Activated CD4-positive, alpha-beta T cell treated with anti-CD3 and anti-CD28 coated beads for 36 hours (primary cell): Measurements from ENCODE around the gene KLHL25. TPM values are rescaled to one million over a fixed set of nuclear protein-coding genes. Genes with fewer than 3 reads are reported as not detected.

Source experiments
- ATAC-seq: fragments of 200-7000 bp; cut with Tn5 transposase; one replicate; pipeline ENCODE4 v1.10.0; 2021; ENCODE audit warnings: mild to moderate bottlenecking, moderate library complexity
- CTCF ChIA-PET: fragments of 350-600 bp; sonication (Branson Sonifier 250); formaldehyde crosslinking; loops from one replicate; lab custom pipeline; 2021; ENCODE audit warnings: antibody characterized with exemption; lab: Charles Lee
- POLR2A ChIA-PET: fragments of 350-600 bp; sonication (Branson Sonifier 250); formaldehyde crosslinking; loops from one replicate; lab custom pipeline; 2021; ENCODE audit warnings: antibody characterized with exemption, inconsistent platforms; lab: Charles Lee
- DNase-seq: peaks from one replicate; pipeline ENCODE4 v3.0.0-alpha.2; 2020
- H3K27ac Mint-ChIP-seq: one replicate; pipeline ENCODE4 v1.8.0; 2021; ENCODE audit warnings: mixed read lengths
- H3K27me3 Mint-ChIP-seq: one replicate; pipeline ENCODE4 v1.8.0; 2021; ENCODE audit warnings: mixed read lengths
- H3K36me3 Mint-ChIP-seq: one replicate; pipeline ENCODE4 v1.8.0; 2021; ENCODE audit warnings: low read depth, mixed read lengths
- H3K4me1 Mint-ChIP-seq: one replicate; pipeline ENCODE4 v1.8.0; 2021; ENCODE audit warnings: mixed read lengths
- H3K4me3 Mint-ChIP-seq: one replicate; pipeline ENCODE4 v1.8.0; 2021; ENCODE audit warnings: mild to moderate bottlenecking, moderate library complexity, mixed read lengths
- H3K9me3 Mint-ChIP-seq: one replicate; pipeline ENCODE4 v1.8.0; 2021; ENCODE audit warnings: low read depth, mixed read lengths
- intact Hi-C, 2 experiments: fragments of 100-400 bp; cut with DNase I in 1 of 2; cut with micrococcal nuclease in 1 of 2; formaldehyde crosslinking; loops; one replicate each; pipeline versions ENCODE4 v1.14.2 to v1.15.1; 2022 to 2024; cut with DNase I, micrococcal nuclease
- total RNA-seq, 2 experiments: library from RNA; stranded (reverse); gene quantifications; one replicate each; pipeline ENCODE4 v1.2.3, GENCODE V29; 2021

KLHL25 gene
- total RNA-seq, 2 experiments from 2014 or later: 4.9 to 5.2 TPM

DNA sequence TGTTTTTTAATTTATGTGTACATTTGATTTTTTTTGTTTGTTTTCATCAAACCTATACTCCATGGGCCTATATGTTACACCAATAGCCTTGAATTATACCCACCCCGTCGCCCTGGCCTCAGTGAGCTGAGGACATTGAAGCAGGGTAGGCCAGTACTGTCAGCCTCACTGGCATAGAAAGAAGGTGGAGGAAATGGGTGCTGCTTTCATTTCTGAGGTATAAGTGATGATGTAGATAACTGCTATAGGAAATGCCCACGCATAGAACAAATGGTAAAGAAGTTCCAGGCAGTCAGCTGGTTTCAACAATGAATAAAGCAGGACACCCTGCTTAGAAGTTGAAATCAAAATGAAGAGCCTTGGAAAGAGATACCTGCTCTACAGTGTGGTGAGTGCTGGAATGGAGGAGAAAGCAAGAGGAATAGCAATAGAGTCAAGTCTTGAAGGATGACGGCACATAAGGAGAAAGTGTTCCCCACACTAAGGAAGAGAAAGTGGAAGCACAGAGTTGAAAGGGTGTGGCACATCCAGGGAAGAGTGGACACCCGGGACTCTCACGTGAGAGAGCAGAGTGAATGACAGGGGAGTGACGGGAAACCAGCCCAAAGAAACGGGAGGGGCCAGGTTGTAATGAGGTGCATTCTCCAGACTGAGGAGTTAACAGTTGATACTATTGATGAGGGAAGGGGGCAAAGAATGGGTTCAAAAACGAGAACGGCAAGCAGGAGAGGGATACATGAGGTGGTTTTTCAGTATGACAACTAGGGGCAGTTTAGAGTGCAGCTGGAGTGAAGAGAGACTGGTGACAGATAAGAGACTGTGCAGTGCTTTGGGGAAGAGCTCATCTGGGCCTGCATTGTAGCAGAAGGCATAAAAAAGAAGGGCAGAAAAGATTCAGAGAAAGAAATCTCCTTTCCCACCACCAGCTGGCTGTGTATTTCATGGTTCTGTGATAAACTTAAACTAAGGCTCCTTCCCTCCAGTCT, 70.5 kb downstream of the KLHL25 start:
- Mint-ChIP-seq H3K9me3 (no peaks in the 10 kb centered on the region), H3K27me3 (no peaks in the 10 kb centered on the region), H3K4me1 (peaks cover 68% of the 10 kb centered on the region), H3K36me3 (peaks cover 72% of the 10 kb centered on the region), H3K27ac (peak overlapping the region; percentile 98), H3K4me3 (peak overlapping the region; percentile 50)
- CTCF ChIA-PET: interaction anchor here (0.7 to 3.2 kb wide), 12 partner anchors 8 to 232 kb away, joined by 3 to 15 read pairs (median 4); no protein-coding TSS in a partner anchor
- ATAC-seq (peak; percentile 82), DNase-seq (peak; percentile 45)
- intact Hi-C loops: loop anchor here (1.0 to 10.0 kb wide), 8 partner anchors 14 to 429 kb away; partner anchors contain the start of gene KLHL25 (in 1 of the 2)
- POLR2A ChIA-PET: interaction anchor here (0.5 to 1.9 kb wide), 7 partner anchors 12 to 117 kb away, joined by 3 to 9 read pairs (median 4); no protein-coding TSS in a partner anchor

DNA sequence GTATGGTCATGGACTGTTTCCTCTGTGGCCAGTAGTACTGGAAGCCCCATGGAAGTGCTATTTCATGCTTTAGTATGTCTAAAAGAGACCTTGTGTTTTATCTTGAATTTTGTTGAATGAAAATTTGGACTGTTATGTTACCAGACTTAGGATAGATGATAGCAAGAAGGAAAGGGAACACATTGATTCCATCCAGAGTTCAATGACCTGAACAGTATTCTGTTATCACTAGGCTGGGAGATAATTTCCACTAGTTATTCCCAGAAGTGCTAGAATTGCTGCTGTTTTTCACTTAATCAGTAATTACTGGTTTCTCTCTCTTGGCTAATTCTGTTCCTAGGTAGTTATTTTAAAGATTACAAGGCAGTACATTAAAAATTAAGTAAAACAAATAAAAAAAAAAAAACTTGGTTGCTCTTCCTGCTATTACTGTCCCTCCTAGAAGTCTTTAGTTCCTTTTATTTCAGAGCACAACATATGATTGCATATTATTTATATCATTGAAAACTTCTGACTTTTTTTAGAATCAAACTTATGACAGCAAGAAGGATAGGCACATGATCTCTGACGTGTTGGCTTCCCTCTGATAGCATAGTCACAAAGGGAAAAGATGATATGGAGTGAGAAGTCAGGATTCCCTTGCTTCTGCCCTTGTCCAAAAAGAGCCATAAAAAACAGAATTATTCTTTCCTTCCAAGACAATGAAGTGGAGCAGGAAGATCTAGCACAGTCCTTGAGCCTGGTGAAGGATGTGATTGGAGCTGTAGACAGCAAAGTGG, 72.2 kb downstream of the KLHL25 start:
- no peak for DNase-seq
- no peak overlapping the region for H3K4me3 Mint-ChIP-seq

GRCh38 chr15:85718981-85719380, 75.7 kb downstream of the KLHL25 start:
- Mint-ChIP-seq H3K4me3 (no peak overlapping the region), H3K27ac (peak overlapping the region; percentile 64), H3K4me1 (peaks cover 76% of the 10 kb centered on the region), H3K27me3 (no peaks in the 10 kb centered on the region), H3K9me3 (no peaks in the 10 kb centered on the region), H3K36me3 (peaks cover 86% of the 10 kb centered on the region)
- CTCF ChIA-PET: interaction anchor here (0.6 kb wide), 1 partner anchor 39 kb away, joined by 3 read pairs; no protein-coding TSS in a partner anchor
- no peak for DNase-seq
- ATAC-seq: no peak
- POLR2A ChIA-PET: interaction anchor here (1.0 kb wide), 1 partner anchor 17 kb away, joined by 5 read pairs; no protein-coding TSS in a partner anchor
- intact Hi-C loops: no loop called here

More for the DNA sequence above, 72.2 kb downstream of the KLHL25 start:
- ATAC-seq: no peak
- peaks cover 82% of the 10 kb centered on the region for H3K4me1 Mint-ChIP-seq
- no peaks in the 10 kb centered on the region for H3K27me3 Mint-ChIP-seq
- H3K27ac Mint-ChIP-seq: peak overlapping the region; percentile 85
- POLR2A ChIA-PET: interaction anchor here (1.9 kb wide), 1 partner anchor 10 kb away, joined by 9 read pairs; no protein-coding TSS in a partner anchor
- no peaks in the 10 kb centered on the region for H3K9me3 Mint-ChIP-seq
- peaks cover 81% of the 10 kb centered on the region for H3K36me3 Mint-ChIP-seq
- CTCF ChIA-PET: interaction anchor here (0.6 to 3.2 kb wide), 4 partner anchors 11 to 329 kb away, joined by 3 to 15 read pairs (median 4); no protein-coding TSS in a partner anchor
- intact Hi-C loops: loop anchor here (5.0 to 10.0 kb wide), 4 partner anchors 70 to 428 kb away; partner anchors contain the start of gene KLHL25 (in 1 of the 2)

DNA sequence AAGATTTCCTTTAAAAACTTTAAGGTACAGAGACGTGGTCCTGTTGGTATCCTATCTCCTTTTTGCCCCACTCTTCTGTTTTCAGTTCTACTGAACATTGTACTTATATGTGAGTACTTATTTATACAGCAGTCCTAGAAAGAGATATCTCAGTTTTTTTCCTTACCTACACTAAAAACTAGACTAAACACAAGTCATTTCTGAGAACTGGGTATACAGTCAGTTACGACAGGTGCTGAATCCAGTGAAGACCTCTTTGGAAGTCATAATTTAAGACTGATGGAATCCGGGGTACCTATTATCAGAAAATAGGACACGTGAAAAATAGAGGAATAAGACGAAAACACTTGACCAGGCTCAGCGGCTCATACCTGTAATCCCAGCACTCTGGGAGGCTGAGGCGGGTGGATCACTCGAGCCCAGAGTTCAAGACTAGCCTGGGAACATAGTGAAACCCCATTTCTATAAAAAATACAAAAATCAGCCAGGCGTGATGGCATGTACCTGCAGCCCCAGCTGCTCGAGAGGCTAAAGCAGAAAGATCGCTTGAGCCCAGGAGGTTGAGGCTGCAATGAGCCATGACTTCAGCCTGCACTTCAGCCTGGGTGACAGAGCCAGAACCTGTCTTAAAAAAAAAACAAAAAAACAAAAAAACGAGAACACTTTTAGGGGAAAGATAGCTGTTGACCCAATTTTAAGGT, 76.3 kb downstream of the KLHL25 start:
- ChIA-PET CTCF (interaction anchor here (0.6 kb wide), 1 partner anchor 39 kb away, joined by 3 read pairs; no protein-coding TSS in a partner anchor), POLR2A (no interaction called here)
- peak overlapping the region; percentile 64 for H3K27ac Mint-ChIP-seq
- intact Hi-C loops: no loop called here
- ATAC-seq: no peak
- no peak overlapping the region for H3K4me3 Mint-ChIP-seq
- H3K4me1 Mint-ChIP-seq: peaks cover 75% of the 10 kb centered on the region
- no peaks in the 10 kb centered on the region for H3K9me3 Mint-ChIP-seq
- no peaks in the 10 kb centered on the region for H3K27me3 Mint-ChIP-seq
- DNase-seq: no peak
- peaks cover 87% of the 10 kb centered on the region for H3K36me3 Mint-ChIP-seq

DNA sequence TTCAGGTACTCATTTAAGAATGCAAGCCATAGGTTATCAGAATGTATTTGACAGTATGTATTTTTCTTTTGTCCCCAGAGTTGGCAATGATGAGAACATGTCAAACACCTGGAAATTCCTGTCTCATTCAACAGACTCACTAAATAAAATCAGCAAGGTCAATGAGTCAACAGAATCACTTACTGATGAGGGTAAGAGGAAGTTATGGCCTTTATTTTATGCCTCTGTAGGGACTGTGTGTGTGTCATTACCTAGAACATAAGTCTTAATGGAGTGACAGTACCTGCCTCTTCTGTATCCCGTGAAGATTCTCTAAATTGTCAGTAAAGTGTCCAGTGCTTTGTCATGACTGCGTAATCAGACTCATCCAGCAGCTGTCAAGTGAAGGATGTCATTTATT, 77.5 kb downstream of the KLHL25 start:
- no peaks in the 10 kb centered on the region for H3K27me3 Mint-ChIP-seq
- DNase-seq (no peak), ATAC-seq (peak; percentile 33)
- ChIA-PET POLR2A (no interaction called here), CTCF (interaction anchor here (0.9 kb wide), 1 partner anchor 31 kb away, joined by 3 read pairs; no protein-coding TSS in a partner anchor)
- H3K36me3 Mint-ChIP-seq: peaks cover 85% of the 10 kb centered on the region
- H3K4me3 Mint-ChIP-seq: no peak overlapping the region
- H3K9me3 Mint-ChIP-seq: no peaks in the 10 kb centered on the region
- H3K4me1 Mint-ChIP-seq: peaks cover 71% of the 10 kb centered on the region
- intact Hi-C loops: no loop called here
- peak overlapping the region; percentile 76 for H3K27ac Mint-ChIP-seq

GRCh38 chr15:85716261-85716660, 78.5 kb downstream of the KLHL25 start:
- no peak for ATAC-seq
- no peak for DNase-seq
- POLR2A ChIA-PET: no interaction called here
- H3K4me1 Mint-ChIP-seq: peaks cover 71% of the 10 kb centered on the region
- peaks cover 84% of the 10 kb centered on the region for H3K36me3 Mint-ChIP-seq
- no peaks in the 10 kb centered on the region for H3K27me3 Mint-ChIP-seq
- H3K9me3 Mint-ChIP-seq: no peaks in the 10 kb centered on the region
- H3K4me3 Mint-ChIP-seq: no peak overlapping the region
- CTCF ChIA-PET: no interaction called here
- H3K27ac Mint-ChIP-seq: peak overlapping the region; percentile 76
- intact Hi-C loops: no loop called here

DNA sequence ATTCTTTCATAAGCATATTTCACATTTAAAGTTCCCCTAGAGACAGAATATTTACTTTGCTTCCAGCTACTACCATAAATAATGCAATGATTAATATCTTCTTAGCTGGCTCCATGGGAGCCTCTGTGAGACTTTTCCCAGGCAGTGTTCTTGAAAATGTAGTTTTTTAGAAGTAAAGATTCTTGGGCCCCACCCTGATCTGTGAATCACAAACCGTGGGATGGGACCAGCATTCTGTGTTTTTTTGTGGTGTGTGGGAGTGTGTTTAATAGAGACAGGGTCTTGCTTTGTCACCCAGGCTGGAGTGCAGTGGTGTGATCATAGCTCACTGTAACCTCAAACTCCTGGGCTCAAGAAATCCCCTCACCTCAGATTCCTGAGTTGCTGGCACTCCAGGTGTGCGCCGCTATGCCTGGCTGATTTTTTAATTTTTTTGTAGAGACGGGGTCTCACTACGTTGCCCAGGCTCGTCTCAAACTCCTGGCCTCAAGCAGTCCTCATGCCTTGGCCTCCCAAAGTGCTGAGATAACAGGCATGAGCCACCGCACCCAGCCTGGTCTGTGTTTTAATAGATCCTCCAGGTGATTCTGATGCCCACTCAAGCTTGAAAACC, 83.0 kb downstream of the KLHL25 start:
- H3K36me3 Mint-ChIP-seq: peaks cover 61% of the 10 kb centered on the region

GRCh38 chr15:85710340-85710842, 84.3 kb downstream of the KLHL25 start:
- ATAC-seq: peak; percentile 70

More for the DNA sequence above, 83.0 kb downstream of the KLHL25 start:
- intact Hi-C loops: loop anchor here in 1 of 2 experiments (5.0 kb wide), 1 partner anchor 936 kb away; no protein-coding TSS in a partner anchor
- ChIA-PET CTCF (interaction anchor here (0.6 to 3.5 kb wide), 6 partner anchors 9 to 129 kb away, joined by 3 to 15 read pairs (median 5); no protein-coding TSS in a partner anchor), POLR2A (interaction anchor here (0.9 to 1.9 kb wide), 2 partner anchors 9 to 12 kb away, joined by 8 to 9 read pairs; no protein-coding TSS in a partner anchor)
- Mint-ChIP-seq H3K4me3 (no peak overlapping the region), H3K4me1 (peaks cover 70% of the 10 kb centered on the region), H3K27ac (peak overlapping the region; percentile 74), H3K9me3 (no peaks in the 10 kb centered on the region), H3K27me3 (no peaks in the 10 kb centered on the region)
- ATAC-seq (no peak), DNase-seq (peak; percentile 29)

More at GRCh38 chr15:85710340-85710842, 84.3 kb downstream of the KLHL25 start:
- Mint-ChIP-seq H3K27ac (peak overlapping the region; percentile 92), H3K36me3 (peaks cover 50% of the 10 kb centered on the region), H3K9me3 (no peaks in the 10 kb centered on the region), H3K4me3 (peak overlapping the region; percentile 52), H3K4me1 (peaks cover 73% of the 10 kb centered on the region), H3K27me3 (no peaks in the 10 kb centered on the region)
- peak; percentile 71 for DNase-seq
- POLR2A ChIA-PET: interaction anchor here (0.6 to 1.2 kb wide), 9 partner anchors 9 to 128 kb away, joined by 3 to 10 read pairs (median 5); no protein-coding TSS in a partner anchor
- intact Hi-C loops: loop anchor here (1.0 to 5.0 kb wide), 2 partner anchors 14 to 937 kb away; no protein-coding TSS in a partner anchor
- CTCF ChIA-PET: interaction anchor here (0.6 to 3.5 kb wide), 12 partner anchors 10 to 201 kb away, joined by 3 to 15 read pairs (median 4); no protein-coding TSS in a partner anchor
